Tibial nerve (tissue), 4 donors: ENCODE measurements around the gene KATNAL1. TPM values are rescaled to one million over a fixed set of nuclear protein-coding genes. Genes with fewer than 3 reads are reported as not detected.

ENCODE experiments used
- DNase-seq, 2 donors: peaks; one replicate each; pipeline ENCODE4 v3.0.0-alpha.2; 2019; ENCODE audit warnings: low spot score in 2 of 2
- H3K27ac ChIP-seq, 4 donors: fragments of 200-600 bp; sonication (generic) in 3 of 4; one replicate each; pipeline ENCODE4 v1.5.1; 2017 to 2019; ENCODE audit warnings: mild to moderate bottlenecking in 1 of 4
- H3K27me3 ChIP-seq, 2 donors: fragments of 200-600 bp; sonication (generic) in 1 of 2; one replicate each; pipeline versions ENCODE4 v1.5.1 to v1.6.0; 2017 to 2019
- H3K36me3 ChIP-seq, 3 donors: fragments of 200-600 bp; sonication (generic); one replicate each; pipeline ENCODE4 v1.5.1; 2018 to 2019
- H3K4me1 ChIP-seq, 4 donors: fragments of 200-600 bp; sonication (generic) in 3 of 4; one replicate each; pipeline ENCODE4 v1.5.1; 2017 to 2019
- H3K4me3 ChIP-seq, 4 donors: fragments of 200-600 bp; sonication (generic) in 3 of 4; one replicate each; pipeline ENCODE4 v1.5.1; 2017 to 2019; ENCODE audit warnings: mild to moderate bottlenecking in 1 of 4, moderate library complexity in 1 of 4
- H3K9me3 ChIP-seq, 4 donors: fragments of 200-600 bp; sonication (generic) in 3 of 4; one replicate each; pipeline ENCODE4 v1.5.1; 2017 to 2019
- EP300 ChIP-seq, 2 donors: sonication (generic); formaldehyde crosslinking; IDR thresholded peaks; one replicate each; pipeline ENCODE4 v1.6.1; 2017; ENCODE audit warnings: antibody characterized with exemption in 2 of 2, mild to moderate bottlenecking in 1 of 2
- POLR2A ChIP-seq, 2 donors: fragments of 450-650 bp; IDR thresholded peaks; one replicate each; pipeline ENCODE4 v1.6.1; 2017; ENCODE audit warnings: antibody characterized with exemption in 2 of 2, mild to moderate bottlenecking in 2 of 2, moderate library complexity in 2 of 2
- WGBS, 2 donors: methylation state at CpG; one replicate each; pipeline ENCODE4 v1.1.5; 2018; 5-methylcytosine and 5-hydroxymethylcytosine counted together
- total RNA-seq, 4 donors: library from RNA; depleted of rRNA; stranded (reverse); fragments of >200 nt; gene quantifications; one replicate each; pipeline ENCODE4 v1.1.0, GENCODE V29; 2016
- TF ChIP-seq, protein P1 (sequence below), 5 experiments: fragments of 200-600 bp in 3 of 5; fragments of 450-650 bp in 2 of 5; sonication (generic) in 3 of 5; IDR thresholded peaks; one replicate each; pipeline ENCODE4 v1.5.1; 2016 to 2019; ENCODE audit warnings: antibody characterized with exemption in 5 of 5, mild to moderate bottlenecking in 3 of 5, moderate library complexity in 2 of 5

Gene KATNAL1
- total RNA-seq, 4 donors from 2014 or later = 13.5 to 27.2 (median 21.7) TPM

DNA sequence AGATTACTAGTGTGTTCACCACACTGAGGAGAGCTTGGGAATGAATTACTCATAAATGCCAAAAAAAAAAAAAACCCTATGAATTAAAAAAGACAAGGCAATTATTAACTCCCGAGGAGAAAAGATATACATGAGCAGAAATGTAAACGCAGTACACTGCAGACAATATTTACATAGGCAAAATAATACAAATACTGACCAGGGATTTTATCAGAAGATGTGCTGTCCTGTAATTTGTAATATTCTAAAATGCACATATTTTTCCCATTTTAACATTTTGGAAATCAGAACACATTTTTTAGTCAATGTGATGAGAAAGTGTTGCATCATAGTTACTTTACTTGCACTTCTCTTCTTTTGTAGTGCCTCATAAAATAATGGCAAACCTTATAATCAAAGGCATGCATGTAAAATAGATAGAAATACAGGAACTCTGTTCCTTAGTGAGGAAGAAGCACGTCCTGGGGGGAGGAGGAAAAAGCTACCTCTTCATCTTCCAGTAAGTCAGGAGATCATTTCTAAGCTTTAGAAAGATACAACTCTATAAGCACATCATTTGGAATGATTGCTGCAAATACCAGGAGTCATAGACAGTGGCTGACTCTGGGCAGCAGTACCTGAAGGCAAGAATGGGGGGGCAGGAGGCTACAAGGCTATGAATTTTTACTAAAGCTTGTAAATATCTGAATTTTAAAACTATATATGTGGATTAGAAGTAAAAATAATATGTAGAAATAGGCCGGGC lies 46.3 kb upstream of the KATNAL1 start:
- Histone ChIP-seq H3K27ac (no peak overlapping the region), H3K27me3 (no peaks in the 10 kb centered on the region), H3K36me3 (no peaks in the 10 kb centered on the region), H3K9me3 (peaks cover 0 to 22% (median 5%) of the 10 kb centered on the region in 4 donors), H3K4me3 (no peak overlapping the region), H3K4me1 (peaks cover 0 to 4% (median 0%) of the 10 kb centered on the region in 4 donors)
- TF ChIP-seq, protein P1, sequence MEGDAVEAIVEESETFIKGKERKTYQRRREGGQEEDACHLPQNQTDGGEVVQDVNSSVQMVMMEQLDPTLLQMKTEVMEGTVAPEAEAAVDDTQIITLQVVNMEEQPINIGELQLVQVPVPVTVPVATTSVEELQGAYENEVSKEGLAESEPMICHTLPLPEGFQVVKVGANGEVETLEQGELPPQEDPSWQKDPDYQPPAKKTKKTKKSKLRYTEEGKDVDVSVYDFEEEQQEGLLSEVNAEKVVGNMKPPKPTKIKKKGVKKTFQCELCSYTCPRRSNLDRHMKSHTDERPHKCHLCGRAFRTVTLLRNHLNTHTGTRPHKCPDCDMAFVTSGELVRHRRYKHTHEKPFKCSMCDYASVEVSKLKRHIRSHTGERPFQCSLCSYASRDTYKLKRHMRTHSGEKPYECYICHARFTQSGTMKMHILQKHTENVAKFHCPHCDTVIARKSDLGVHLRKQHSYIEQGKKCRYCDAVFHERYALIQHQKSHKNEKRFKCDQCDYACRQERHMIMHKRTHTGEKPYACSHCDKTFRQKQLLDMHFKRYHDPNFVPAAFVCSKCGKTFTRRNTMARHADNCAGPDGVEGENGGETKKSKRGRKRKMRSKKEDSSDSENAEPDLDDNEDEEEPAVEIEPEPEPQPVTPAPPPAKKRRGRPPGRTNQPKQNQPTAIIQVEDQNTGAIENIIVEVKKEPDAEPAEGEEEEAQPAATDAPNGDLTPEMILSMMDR (IDR thresholded peaks at IDR 0.05) = no peak
- no peak for TF ChIP-seq EP300 (IDR thresholded peaks at IDR 0.05)
- no peak for TF ChIP-seq POLR2A (IDR thresholded peaks at IDR 0.05)
- DNase-seq = no peak
- 89 to 90% methylated on average over 4 of the region's 4 CpGs for WGBS, 2 donors

- Histone ChIP-seq H3K27me3 (no peaks in the 10 kb centered on the region), H3K36me3 (no peaks in the 10 kb centered on the region), H3K4me1 (peaks cover 0 to 4% (median 0%) of the 10 kb centered on the region in 4 donors), H3K27ac (no peak overlapping the region), H3K4me3 (no peak overlapping the region), H3K9me3 (peaks cover 0 to 22% (median 5%) of the 10 kb centered on the region in 4 donors)
- TF ChIP-seq, protein P1 (IDR thresholded peaks at IDR 0.05) = no peak
- TF ChIP-seq EP300 (IDR thresholded peaks at IDR 0.05) (no peak), POLR2A (IDR thresholded peaks at IDR 0.05) (no peak)
- 90 to 94% methylated on average over 4 of the region's 4 CpGs for WGBS, 2 donors
- no peak for DNase-seq
Measured at GRCh38 chr13:30353060-30353459, 45.7 kb upstream of the KATNAL1 start.

GRCh38 chr13:30352121-30352520 lies 44.8 kb upstream of the KATNAL1 start:
- DNase-seq = no peak
- Histone ChIP-seq H3K27me3 (no peaks in the 10 kb centered on the region), H3K27ac (no peak overlapping the region), H3K36me3 (no peaks in the 10 kb centered on the region), H3K9me3 (peaks cover 0 to 22% (median 5%) of the 10 kb centered on the region in 4 donors), H3K4me3 (no peak overlapping the region), H3K4me1 (peaks cover 0 to 4% (median 0%) of the 10 kb centered on the region in 4 donors)
- no peak for TF ChIP-seq POLR2A (IDR thresholded peaks at IDR 0.05)
- TF ChIP-seq, protein P1 (IDR thresholded peaks at IDR 0.05) = no peak
- TF ChIP-seq EP300 (IDR thresholded peaks at IDR 0.05) = no peak
- WGBS, 2 donors = 94 to 98% methylated on average over 2 of the region's 2 CpGs

- no peak for TF ChIP-seq POLR2A (IDR thresholded peaks at IDR 0.05)
- TF ChIP-seq EP300 (IDR thresholded peaks at IDR 0.05) = no peak
- no peak for DNase-seq
- WGBS, 2 donors = 82 to 91% methylated on average over 4 of the region's 4 CpGs
- H3K36me3 ChIP-seq = no peaks in the 10 kb centered on the region
- no peak overlapping the region for H3K27ac ChIP-seq
- no peak overlapping the region for H3K4me3 ChIP-seq
- H3K9me3 ChIP-seq = no peaks in the 10 kb centered on the region
- H3K27me3 ChIP-seq = no peaks in the 10 kb centered on the region
- H3K4me1 ChIP-seq = peaks cover 0 to 11% (median 6%) of the 10 kb centered on the region in 4 donors
Measured at GRCh38 chr13:30346789-30347167, 39.4 kb upstream of the KATNAL1 start.

DNA sequence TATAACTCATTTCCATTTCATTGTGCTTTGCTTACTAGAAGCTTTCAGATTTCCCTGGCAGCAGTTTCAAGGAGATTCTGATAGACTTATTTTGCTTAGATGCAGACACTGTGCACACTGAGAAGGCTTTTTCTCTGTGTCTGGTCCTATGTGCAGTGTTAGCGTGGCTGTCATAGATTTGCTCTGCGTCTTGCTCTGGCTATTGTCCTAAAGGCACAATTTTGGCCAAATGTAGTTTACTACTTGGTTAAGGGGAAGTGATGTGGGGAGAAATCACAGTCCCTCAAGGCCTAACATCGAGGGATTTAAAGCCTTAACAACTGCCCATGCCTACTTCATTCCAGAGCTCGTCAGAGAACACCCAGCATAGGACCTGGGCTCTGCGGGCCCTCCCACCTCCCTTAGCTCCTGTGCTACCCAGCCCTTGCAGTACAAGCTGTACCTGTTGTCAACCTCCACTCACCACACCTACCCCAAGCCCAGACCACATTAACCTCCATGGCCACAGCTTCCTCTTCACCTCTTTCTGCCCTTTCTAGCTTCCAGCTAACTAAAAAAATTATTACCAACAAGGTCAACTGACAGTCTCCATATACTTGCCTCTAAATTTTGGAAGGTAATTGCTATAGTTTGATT lies 38.9 kb upstream of the KATNAL1 start:
- DNase-seq = no peak
- WGBS, 2 donors = 90 to 95% methylated on average over 4 to 5 of the region's 5 CpGs
- Histone ChIP-seq H3K9me3 (no peaks in the 10 kb centered on the region), H3K4me1 (peaks cover 0 to 16% (median 9%) of the 10 kb centered on the region in 4 donors), H3K27me3 (no peaks in the 10 kb centered on the region), H3K27ac (no peak overlapping the region), H3K36me3 (no peaks in the 10 kb centered on the region), H3K4me3 (no peak overlapping the region)
- TF ChIP-seq, protein P1 (IDR thresholded peaks at IDR 0.05) = no peak
- TF ChIP-seq POLR2A (IDR thresholded peaks at IDR 0.05) (no peak), EP300 (IDR thresholded peaks at IDR 0.05) (no peak)
